ENCODE measurements around the gene TRHDE.

DNA sequence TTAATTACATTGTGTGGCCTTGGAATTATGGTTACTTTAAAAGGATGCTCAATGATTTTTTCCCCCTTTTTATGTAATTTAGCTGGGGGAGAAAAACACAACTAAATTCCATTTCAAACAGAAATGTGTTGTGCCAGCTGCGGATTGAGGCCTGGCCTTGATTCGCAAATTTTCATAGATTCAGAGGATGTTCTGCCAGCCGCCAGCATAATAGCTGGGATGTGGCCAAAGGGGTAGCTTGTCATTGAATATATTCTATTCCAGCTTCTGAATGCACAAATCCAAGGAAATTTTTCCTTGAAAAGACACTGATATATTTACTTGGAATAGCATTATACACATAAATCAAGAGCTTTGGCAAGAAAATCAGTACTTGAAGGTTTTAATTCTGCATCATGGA lies 43.7 kb downstream of the TRHDE start:
- TF ChIP-seq, protein P1, sequence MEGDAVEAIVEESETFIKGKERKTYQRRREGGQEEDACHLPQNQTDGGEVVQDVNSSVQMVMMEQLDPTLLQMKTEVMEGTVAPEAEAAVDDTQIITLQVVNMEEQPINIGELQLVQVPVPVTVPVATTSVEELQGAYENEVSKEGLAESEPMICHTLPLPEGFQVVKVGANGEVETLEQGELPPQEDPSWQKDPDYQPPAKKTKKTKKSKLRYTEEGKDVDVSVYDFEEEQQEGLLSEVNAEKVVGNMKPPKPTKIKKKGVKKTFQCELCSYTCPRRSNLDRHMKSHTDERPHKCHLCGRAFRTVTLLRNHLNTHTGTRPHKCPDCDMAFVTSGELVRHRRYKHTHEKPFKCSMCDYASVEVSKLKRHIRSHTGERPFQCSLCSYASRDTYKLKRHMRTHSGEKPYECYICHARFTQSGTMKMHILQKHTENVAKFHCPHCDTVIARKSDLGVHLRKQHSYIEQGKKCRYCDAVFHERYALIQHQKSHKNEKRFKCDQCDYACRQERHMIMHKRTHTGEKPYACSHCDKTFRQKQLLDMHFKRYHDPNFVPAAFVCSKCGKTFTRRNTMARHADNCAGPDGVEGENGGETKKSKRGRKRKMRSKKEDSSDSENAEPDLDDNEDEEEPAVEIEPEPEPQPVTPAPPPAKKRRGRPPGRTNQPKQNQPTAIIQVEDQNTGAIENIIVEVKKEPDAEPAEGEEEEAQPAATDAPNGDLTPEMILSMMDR (IDR thresholded peaks at IDR 0.05) = no peak
- no peak for TF ChIP-seq POLR2A (IDR thresholded peaks at IDR 0.05)
- TF ChIP-seq EP300 (IDR thresholded peaks at IDR 0.05) = no peak
- TF ChIP-seq POLR2AphosphoS5 (IDR thresholded peaks at IDR 0.05) = no peak

Data from sigmoid colon (tissue), 4 donors.